HT-29 (cell line): ENCODE data around the gene GIPR. TPM values are rescaled to one million over a fixed set of nuclear protein-coding genes. Genes with fewer than 3 reads are reported as not detected.
"Not testable (repeated sequence)": the region's sequence is repeated elsewhere in the genome, so short reads cannot be mapped to it uniquely, and the experiment has no call there.

Experiments used
- DNase-seq: peaks from one replicate; pipeline ENCODE4 v3.0.0-alpha.2; 2015; ENCODE audit warnings: low spot score
- total RNA-seq: library from RNA; depleted of rRNA; stranded (reverse); fragments of >200 nt; shearing (Covaris generic); gene quantifications from 2 replicates; pipeline ENCODE4 v1.2.3, GENCODE V29; 2014

Gene GIPR
- total RNA-seq, 1 experiment from 2014 or later = 5.1 TPM

- DNase-seq = peak; percentile 100
Observed at GRCh38 chr19:45691516-45692186, 23.6 kb downstream of the GIPR start, which contains the start of gene SNRPD2. Gene SNRPD2 (minus strand): TSS chr19:45691953. CDS start chr19:45691888, 65 bp downstream.

GRCh38 chr19:45692187-45693105 is 24.4 kb downstream of the GIPR start, which contains the start of gene QPCTL:
Gene QPCTL (plus strand): TSS chr19:45692666. CDS start chr19:45692704, 38 bp downstream.
- DNase-seq = peak; percentile 100

- DNase-seq = peak; percentile 95
Observed at GRCh38 chr19:45693106-45693788, 25.2 kb downstream of the GIPR start.

- DNase-seq = no peak
Observed at GRCh38 chr19:45701676-45702075, 33.7 kb downstream of the GIPR start.

GRCh38 chr19:45705115-45705514 is 37.1 kb downstream of the GIPR start:
- DNase-seq = no peak

GRCh38 chr19:45705710-45706415 is 37.8 kb downstream of the GIPR start:
- no peak for DNase-seq

GRCh38 chr19:45710356-45711130 is 42.5 kb downstream of the GIPR start:
- no peak for DNase-seq

GRCh38 chr19:45711851-45712698 is 44.1 kb downstream of the GIPR start:
- DNase-seq = no peak

GRCh38 chr19:45712699-45713067 is 44.7 kb downstream of the GIPR start:
- DNase-seq = no peak

GRCh38 chr19:45713141-45713540 is 45.1 kb downstream of the GIPR start:
- DNase-seq = no peak

- no peak for DNase-seq
Observed at GRCh38 chr19:45715139-45715538, 47.1 kb downstream of the GIPR start.

- DNase-seq = peak; percentile 90
Observed at GRCh38 chr19:45716359-45717130, 48.5 kb downstream of the GIPR start.

- DNase-seq = peak; percentile 100
Observed at GRCh38 chr19:45717131-45717982, 49.3 kb downstream of the GIPR start.

- no peak for DNase-seq
Observed at GRCh38 chr19:45717983-45718650, 50.1 kb downstream of the GIPR start.

GRCh38 chr19:45720065-45720464 is 52.0 kb downstream of the GIPR start:
- not testable (repeated sequence) for DNase-seq

GRCh38 chr19:45728683-45729082 is 60.7 kb downstream of the GIPR start:
- DNase-seq = not testable (repeated sequence)

- DNase-seq = peak; percentile 60
Observed at GRCh38 chr19:45729800-45730290, 61.8 kb downstream of the GIPR start.
